ACHN (cell line): ENCODE data around the gene TAB2.
"Not testable (repeated sequence)": the region's sequence is repeated elsewhere in the genome, so short reads cannot be mapped to it uniquely, and the experiment has no call there.

Experiments used
- DNase-seq: peaks from one replicate; pipeline ENCODE4 v3.0.0-alpha.2; 2015
- in situ Hi-C: cut with HindIII; loops from 2 replicates; pipeline ENCODE4 v1.10.0; 2017; ENCODE audit warnings: low sequenced_read_pairs, low pct_ligation_motif_present, low pct_unique_long_range_greater_than_20kb

The TAB2 gene

GRCh38 chr6:149459761-149460160, 142.2 kb downstream of the TAB2 start:
- in situ Hi-C loops: no loop called here
- DNase-seq: no peak

DNA sequence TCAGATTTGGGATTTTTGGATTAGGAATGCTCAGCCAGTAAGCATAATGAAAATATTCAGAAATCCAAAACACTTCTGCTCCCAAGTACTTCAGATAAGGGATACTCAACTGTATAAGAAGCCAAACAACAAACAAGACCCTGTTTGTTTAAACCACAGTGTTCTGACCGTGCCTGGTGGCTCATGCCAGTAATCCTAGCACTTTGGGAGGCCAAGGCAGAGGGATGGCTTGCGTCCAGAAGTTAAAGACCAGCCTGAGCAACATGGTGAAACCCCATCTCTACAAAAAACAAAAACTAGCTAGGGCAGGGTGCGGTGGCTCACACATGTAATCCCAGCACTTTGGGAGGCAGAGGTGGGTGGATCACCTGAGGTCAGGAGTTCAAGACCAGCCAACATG, 142.7 kb downstream of the TAB2 start:
- DNase-seq, in situ Hi-C loops: not testable (repeated sequence)
